Measurements from ENCODE around the gene ABHD2.
"Not testable (repeated sequence)": the region's sequence is repeated elsewhere in the genome, so short reads cannot be mapped to it uniquely, and the experiment has no call there.

DNA sequence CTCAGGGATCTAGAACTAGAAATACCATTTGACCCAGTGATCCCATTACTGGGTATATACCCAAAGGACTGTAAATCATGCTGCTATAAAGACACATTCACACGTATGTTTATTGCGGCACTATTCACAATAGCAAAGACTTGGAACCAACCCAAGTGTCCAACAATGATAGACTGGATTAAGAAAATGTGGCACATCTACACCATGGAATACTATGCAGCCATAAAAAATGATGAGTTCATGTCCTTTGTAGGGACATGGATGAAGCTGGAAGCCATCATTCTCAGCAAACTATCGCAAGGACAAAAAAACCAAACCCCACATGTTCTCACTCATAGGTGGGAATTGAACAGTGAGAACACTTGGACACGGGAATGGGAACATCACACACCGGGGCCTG lies 161.9 kb downstream of the ABHD2 start:
- TF ChIP-seq, protein P1, sequence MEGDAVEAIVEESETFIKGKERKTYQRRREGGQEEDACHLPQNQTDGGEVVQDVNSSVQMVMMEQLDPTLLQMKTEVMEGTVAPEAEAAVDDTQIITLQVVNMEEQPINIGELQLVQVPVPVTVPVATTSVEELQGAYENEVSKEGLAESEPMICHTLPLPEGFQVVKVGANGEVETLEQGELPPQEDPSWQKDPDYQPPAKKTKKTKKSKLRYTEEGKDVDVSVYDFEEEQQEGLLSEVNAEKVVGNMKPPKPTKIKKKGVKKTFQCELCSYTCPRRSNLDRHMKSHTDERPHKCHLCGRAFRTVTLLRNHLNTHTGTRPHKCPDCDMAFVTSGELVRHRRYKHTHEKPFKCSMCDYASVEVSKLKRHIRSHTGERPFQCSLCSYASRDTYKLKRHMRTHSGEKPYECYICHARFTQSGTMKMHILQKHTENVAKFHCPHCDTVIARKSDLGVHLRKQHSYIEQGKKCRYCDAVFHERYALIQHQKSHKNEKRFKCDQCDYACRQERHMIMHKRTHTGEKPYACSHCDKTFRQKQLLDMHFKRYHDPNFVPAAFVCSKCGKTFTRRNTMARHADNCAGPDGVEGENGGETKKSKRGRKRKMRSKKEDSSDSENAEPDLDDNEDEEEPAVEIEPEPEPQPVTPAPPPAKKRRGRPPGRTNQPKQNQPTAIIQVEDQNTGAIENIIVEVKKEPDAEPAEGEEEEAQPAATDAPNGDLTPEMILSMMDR (IDR thresholded peaks at IDR 0.05): not testable (repeated sequence)
- not testable (repeated sequence) for TF ChIP-seq POLR2A (IDR thresholded peaks at IDR 0.05)
